CD14-positive monocyte (primary cell): Measurements from ENCODE around the gene PLCB1. TPM values are rescaled to one million over a fixed set of nuclear protein-coding genes. Genes with fewer than 3 reads are reported as not detected.

ENCODE experiments used
- DNase-seq, 3 donors: peaks; one replicate each; pipeline ENCODE4 v3.0.0-alpha.2; 2011 to 2022
- H2AFZ ChIP-seq: 2 replicates; pipeline ENCODE4 v1.6.0; 2012; ENCODE audit warnings: mild to moderate bottlenecking, low read depth, low read length, inconsistent platforms; ENCODE audit not compliant: insufficient read depth, poor library complexity, severe bottlenecking
- H3K27ac ChIP-seq, 2 donors: 1 replicate in 1 of 2; 2 replicates in 1 of 2; pipeline ENCODE4 v1.5.1; 2012 to 2013; ENCODE audit warnings: low read length in 2 of 2, control low read depth in 1 of 2, inconsistent platforms in 1 of 2, low read depth in 1 of 2, mild to moderate bottlenecking in 1 of 2
- H3K27me3 ChIP-seq, 2 donors: one replicate each; pipeline versions ENCODE4 v1.6.0 to v1.6.1; 2011 to 2013; ENCODE audit warnings: low read length in 2 of 2; ENCODE audit not compliant: control insufficient read depth in 2 of 2, insufficient read depth in 2 of 2
- H3K36me3 ChIP-seq, 2 donors: replicated peaks in 1 of 2; 1 replicate in 1 of 2; 2 replicates in 1 of 2; pipeline versions ENCODE4 v1.5.1 to v1.6.1; 2012 to 2013; ENCODE audit warnings: low read length in 2 of 2, control low read depth in 1 of 2, inconsistent platforms in 1 of 2, mild to moderate bottlenecking in 1 of 2; ENCODE audit not compliant: insufficient read depth in 2 of 2, control insufficient read depth in 1 of 2
- H3K4me1 ChIP-seq, 2 donors: 1 replicate in 1 of 2; 2 replicates in 1 of 2; pipeline versions ENCODE4 v1.5.1 to v1.6.1; 2012 to 2013; ENCODE audit warnings: low read length in 2 of 2, control low read depth in 1 of 2, inconsistent platforms in 1 of 2, mild to moderate bottlenecking in 1 of 2, moderate library complexity in 1 of 2; ENCODE audit not compliant: insufficient read depth in 2 of 2, control insufficient read depth in 1 of 2
- H3K4me2 ChIP-seq: replicated peaks from 2 replicates; pipeline ENCODE3; 2012; ENCODE audit warnings: low read length, moderate library complexity, mild to moderate bottlenecking; ENCODE audit not compliant: poor library complexity, severe bottlenecking; ENCODE audit errors: extremely low read depth
- H3K4me3 ChIP-seq, 3 experiments: fragments of 200-600 bp in 1 of 3; sonication (generic) in 1 of 3; replicated peaks in 1 of 3; 1 replicate in 2 of 3; 2 replicates in 1 of 3; pipeline ENCODE4 v1.5.1; 2011 to 2013; ENCODE audit warnings: low read length in 3 of 3, mild to moderate bottlenecking in 3 of 3, control low read depth in 2 of 3, low read depth in 2 of 3, inconsistent platforms in 1 of 3, moderate library complexity in 1 of 3
- H3K79me2 ChIP-seq: 2 replicates; pipeline ENCODE4 v1.6.0; 2012; ENCODE audit warnings: mild to moderate bottlenecking, control low read depth, inconsistent platforms, low read length, moderate library complexity; ENCODE audit not compliant: insufficient read depth
- H3K9ac ChIP-seq: 2 replicates; pipeline ENCODE4 v1.6.0; 2017; ENCODE audit warnings: low read length, mild to moderate bottlenecking; ENCODE audit not compliant: insufficient read depth, poor library complexity, severe bottlenecking
- H3K9me3 ChIP-seq, 2 donors: replicated peaks in 1 of 2; 1 replicate in 1 of 2; 2 replicates in 1 of 2; pipeline versions ENCODE4 v1.5.1 to v1.6.1; 2012 to 2013; ENCODE audit warnings: low read length in 2 of 2, control low read depth in 1 of 2; ENCODE audit not compliant: control insufficient read depth in 1 of 2, insufficient read depth in 1 of 2
- H4K20me1 ChIP-seq: 2 replicates; pipeline ENCODE4 v1.6.0; 2012; ENCODE audit warnings: mild to moderate bottlenecking, low read length, control low read depth, moderate library complexity; ENCODE audit not compliant: insufficient read depth
- H3K27ac Mint-ChIP-seq, 7 donors: one replicate each; pipeline ENCODE4 v1.8.0; 2020; ENCODE audit warnings: mild to moderate bottlenecking in 7 of 7, mixed read lengths in 7 of 7, moderate library complexity in 6 of 7, inconsistent platforms in 2 of 7
- H3K27me3 Mint-ChIP-seq, 3 donors: one replicate each; pipeline ENCODE4 v1.8.0; 2021 to 2022; ENCODE audit warnings: low read depth in 3 of 3, mild to moderate bottlenecking in 3 of 3, mixed read lengths in 3 of 3, moderate library complexity in 3 of 3, inconsistent platforms in 1 of 3
- H3K36me3 Mint-ChIP-seq, 2 donors: one replicate each; pipeline ENCODE4 v1.8.0; 2020; ENCODE audit warnings: mixed read lengths in 2 of 2, inconsistent platforms in 1 of 2, mild to moderate bottlenecking in 1 of 2
- H3K4me1 Mint-ChIP-seq: one replicate; pipeline ENCODE4 v1.8.0; 2020; ENCODE audit warnings: mild to moderate bottlenecking, mixed read lengths
- H3K4me3 Mint-ChIP-seq, 2 donors: one replicate each; pipeline ENCODE4 v1.8.0; 2020; ENCODE audit warnings: mild to moderate bottlenecking in 2 of 2, mixed read lengths in 2 of 2, moderate library complexity in 1 of 2
- H3K9me3 Mint-ChIP-seq, 7 donors: one replicate each; pipeline ENCODE4 v1.8.0; 2020 to 2022; ENCODE audit warnings: mixed read lengths in 7 of 7, mild to moderate bottlenecking in 6 of 7, moderate library complexity in 6 of 7, inconsistent platforms in 2 of 7
- WGBS: methylation state at CpG from one replicate; pipeline ENCODE4 v1.1.5; 2013; ENCODE audit warnings: missing lambda C conversion rate; ENCODE audit not compliant: insufficient coverage; 5-methylcytosine and 5-hydroxymethylcytosine counted together
- intact Hi-C, 2 donors: fragments of 100-400 bp; cut with micrococcal nuclease; formaldehyde crosslinking; loops; one replicate each; pipeline versions ENCODE4 v1.15.0 to v1.15.1; 2023
- polyA plus RNA-seq, 3 donors: library from polyadenylated mRNA; depleted of rRNA in 1 of 3; unstranded in 2 of 3; stranded (reverse) in 1 of 3; fragments of 300-500 nt in 2 of 3; fragments of >200 nt in 1 of 3; fragmentation: Illumina TruSeq in 2 of 3; gene quantifications; 1 replicate in 2 of 3; 2 replicates in 1 of 3; pipeline ENCODE4 v1.2.3, GENCODE V29; 2012 to 2021
- TF ChIP-seq, protein P1 (sequence below): fragments of 200-600 bp; IDR thresholded peaks from one replicate; pipeline ENCODE4 v1.8.0; 2022; ENCODE audit warnings: antibody characterized with exemption, mild to moderate bottlenecking

PLCB1 gene
- polyA plus RNA-seq, 3 donors = 8.6 to 16.4 (median 13.2) TPM

DNA sequence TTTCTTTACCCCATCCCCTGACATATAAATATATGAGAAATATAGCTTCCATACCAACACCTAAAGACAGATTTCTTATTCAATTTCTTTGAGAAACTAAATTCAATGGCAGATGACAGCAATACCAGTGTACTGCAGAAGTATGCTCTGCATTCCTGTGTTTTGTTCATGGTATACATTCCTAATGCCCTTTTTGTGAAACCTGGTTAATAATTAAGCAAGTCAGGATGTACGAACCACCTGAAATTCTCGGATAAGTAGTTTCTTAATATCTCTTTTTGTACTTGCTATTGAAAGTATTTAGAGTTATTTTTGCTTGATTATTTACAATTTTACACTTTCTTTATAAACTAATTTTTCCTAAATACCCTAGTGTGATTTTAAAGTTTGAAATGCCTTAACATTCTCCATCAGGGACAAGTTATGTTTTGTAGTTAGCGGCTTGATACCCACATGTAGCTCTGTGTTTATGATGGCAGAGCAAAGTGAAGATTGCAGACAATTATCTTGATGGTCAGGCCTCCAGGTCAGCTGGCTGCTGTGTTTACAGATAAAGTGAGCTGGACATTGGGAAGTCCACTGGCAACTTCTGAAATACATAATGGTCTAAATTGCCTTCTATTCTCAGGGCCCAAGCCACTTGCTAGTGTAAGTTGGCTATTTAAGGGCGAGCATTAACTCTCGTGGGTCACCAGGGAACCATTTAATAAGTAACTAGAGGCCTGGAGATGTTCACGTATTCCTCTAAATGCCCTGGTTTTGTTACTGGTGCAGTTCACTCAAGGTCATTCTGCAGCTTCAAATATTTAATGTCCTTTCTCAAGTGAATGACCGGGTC, 58.2 kb downstream of the PLCB1 start:
- H3K27ac Mint-ChIP-seq = no peak overlapping the region
- H3K4me3 ChIP-seq = no peak overlapping the region
- no peak for DNase-seq
- 92% methylated on average over 2 of the region's 7 CpGs for WGBS
- H3K4me2 ChIP-seq = no peak overlapping the region
- no peak overlapping the region for H3K27ac ChIP-seq
- H3K4me1 ChIP-seq = no peaks in the 10 kb centered on the region
- no peak overlapping the region for H3K4me3 Mint-ChIP-seq
- H3K4me1 Mint-ChIP-seq = peaks cover 3% of the 10 kb centered on the region
- peaks cover 24% of the 10 kb centered on the region for H3K79me2 ChIP-seq
- no peaks in the 10 kb centered on the region for H3K27me3 Mint-ChIP-seq
- intact Hi-C loops = no loop called here
- H3K36me3 ChIP-seq = peaks cover 0 to 13% of the 10 kb centered on the region in 2 donors
- H3K9me3 ChIP-seq = peaks cover 0 to 12% of the 10 kb centered on the region in 2 donors
- H2AFZ ChIP-seq = no peak overlapping the region
- peaks cover 19 to 21% of the 10 kb centered on the region in 2 donors for H3K36me3 Mint-ChIP-seq
- H3K9me3 Mint-ChIP-seq = peaks cover 7 to 19% (median 9%) of the 10 kb centered on the region in 7 donors
- TF ChIP-seq, protein P1, sequence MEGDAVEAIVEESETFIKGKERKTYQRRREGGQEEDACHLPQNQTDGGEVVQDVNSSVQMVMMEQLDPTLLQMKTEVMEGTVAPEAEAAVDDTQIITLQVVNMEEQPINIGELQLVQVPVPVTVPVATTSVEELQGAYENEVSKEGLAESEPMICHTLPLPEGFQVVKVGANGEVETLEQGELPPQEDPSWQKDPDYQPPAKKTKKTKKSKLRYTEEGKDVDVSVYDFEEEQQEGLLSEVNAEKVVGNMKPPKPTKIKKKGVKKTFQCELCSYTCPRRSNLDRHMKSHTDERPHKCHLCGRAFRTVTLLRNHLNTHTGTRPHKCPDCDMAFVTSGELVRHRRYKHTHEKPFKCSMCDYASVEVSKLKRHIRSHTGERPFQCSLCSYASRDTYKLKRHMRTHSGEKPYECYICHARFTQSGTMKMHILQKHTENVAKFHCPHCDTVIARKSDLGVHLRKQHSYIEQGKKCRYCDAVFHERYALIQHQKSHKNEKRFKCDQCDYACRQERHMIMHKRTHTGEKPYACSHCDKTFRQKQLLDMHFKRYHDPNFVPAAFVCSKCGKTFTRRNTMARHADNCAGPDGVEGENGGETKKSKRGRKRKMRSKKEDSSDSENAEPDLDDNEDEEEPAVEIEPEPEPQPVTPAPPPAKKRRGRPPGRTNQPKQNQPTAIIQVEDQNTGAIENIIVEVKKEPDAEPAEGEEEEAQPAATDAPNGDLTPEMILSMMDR = no peak
- no peaks in the 10 kb centered on the region for H3K27me3 ChIP-seq
- peaks cover 57% of the 10 kb centered on the region for H4K20me1 ChIP-seq
- H3K9ac ChIP-seq = no peak overlapping the region

DNA sequence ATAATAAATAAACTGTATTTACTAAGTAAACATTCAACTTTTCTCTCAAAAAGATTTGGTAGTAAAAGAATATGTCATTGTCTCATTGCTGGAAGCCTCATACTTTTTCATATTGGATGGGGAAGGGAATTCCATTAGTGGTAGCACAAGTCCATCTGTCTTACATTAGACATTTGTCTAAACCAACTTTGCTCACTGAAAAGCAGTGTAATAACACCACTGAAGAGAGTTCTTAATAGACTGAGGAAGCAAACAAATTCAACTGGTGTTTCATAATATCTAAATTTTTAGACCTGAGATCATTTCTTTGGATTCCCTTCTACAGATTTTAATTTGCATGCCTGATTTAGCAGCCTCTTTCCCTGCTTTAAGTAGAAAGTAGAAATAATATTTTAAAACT, 62.7 kb downstream of the PLCB1 start:
- no peak for DNase-seq
- no peak overlapping the region for H3K27ac ChIP-seq
- Mint-ChIP-seq H3K27ac (no peak overlapping the region), H3K4me3 (no peak overlapping the region), H3K9me3 (peaks cover 7 to 22% (median 13%) of the 10 kb centered on the region in 7 donors), H3K4me1 (no peaks in the 10 kb centered on the region), H3K27me3 (no peaks in the 10 kb centered on the region), H3K36me3 (peaks cover 16 to 27% of the 10 kb centered on the region in 2 donors)
- H3K4me2 ChIP-seq = no peak overlapping the region
- H3K4me3 ChIP-seq = no peak overlapping the region
- no peaks in the 10 kb centered on the region for H3K27me3 ChIP-seq
- H4K20me1 ChIP-seq = peaks cover 29% of the 10 kb centered on the region
- no peaks in the 10 kb centered on the region for H3K4me1 ChIP-seq
- H3K9ac ChIP-seq = no peak overlapping the region
- H3K9me3 ChIP-seq = peaks cover 0 to 12% of the 10 kb centered on the region in 2 donors
- TF ChIP-seq, protein P1 = no peak
- intact Hi-C loops = no loop called here
- H3K79me2 ChIP-seq = peaks cover 5% of the 10 kb centered on the region
- no peak overlapping the region for H2AFZ ChIP-seq
- H3K36me3 ChIP-seq = peaks cover 0 to 13% of the 10 kb centered on the region in 2 donors
